Body of pancreas (tissue), 4 donors: ENCODE results near the gene ADCY9. TPM values are rescaled to one million over a fixed set of nuclear protein-coding genes. Genes with fewer than 3 reads are reported as not detected.
A peak's percentile ranks its signal among the peaks of the same experiment; 100 is the strongest.
"Not testable (repeated sequence)": the region's sequence is repeated elsewhere in the genome, so short reads cannot be mapped to it uniquely, and the experiment has no call there.

Source experiments
- ATAC-seq: fragments of 150-250 bp; one replicate; pipeline ENCODE4 v1.9.1; 2016
- DNase-seq, 4 donors: peaks; one replicate each; pipeline ENCODE4 v3.0.0-alpha.2; 2019
- H3K27ac ChIP-seq, 4 donors: fragments of 200-600 bp; sonication (generic); 1 replicate in 3 of 4; 2 replicates in 1 of 4; pipeline versions ENCODE4 v1.5.1 to v1.6.1; 2016 to 2019; ENCODE audit warnings: mild to moderate bottlenecking in 1 of 4, mixed read lengths in 1 of 4, moderate library complexity in 1 of 4
- H3K27me3 ChIP-seq, 2 donors: fragments of 200-600 bp; sonication (generic); one replicate each; pipeline ENCODE4 v1.6.0; 2016; ENCODE audit warnings: mild to moderate bottlenecking in 1 of 2
- H3K36me3 ChIP-seq, 2 donors: fragments of 200-600 bp; sonication (generic); replicated peaks in 1 of 2; 2 replicates each; pipeline ENCODE4 v1.5.1; 2016; ENCODE audit warnings: low read depth in 2 of 2; ENCODE audit not compliant: insufficient read depth in 1 of 2
- H3K4me1 ChIP-seq: fragments of 200-600 bp; sonication (generic); one replicate; pipeline ENCODE4 v1.6.0; 2016
- H3K4me3 ChIP-seq, 2 donors: fragments of 200-600 bp; sonication (generic); 1 replicate in 1 of 2; 2 replicates in 1 of 2; pipeline ENCODE4 v1.5.1; 2016 to 2019
- H3K9me3 ChIP-seq, 3 donors: fragments of 200-600 bp; sonication (generic); 1 replicate in 2 of 3; 2 replicates in 1 of 3; pipeline ENCODE4 v1.5.1; 2016
- POLR2A ChIP-seq, 3 donors: fragments of 450-650 bp; IDR thresholded peaks; one replicate each; pipeline ENCODE4 v1.6.1; 2016; ENCODE audit warnings: antibody characterized with exemption in 3 of 3, mild to moderate bottlenecking in 2 of 3
- WGBS, 2 donors: methylation state at CpG; one replicate each; pipeline ENCODE4 v1.1.5; 2017; 5-methylcytosine and 5-hydroxymethylcytosine counted together
- intact Hi-C: fragments of 100-400 bp; cut with DNase I; formaldehyde crosslinking; loops from one replicate; pipeline ENCODE4 v1.15.1; 2023
- total RNA-seq, 2 donors: library from RNA; depleted of rRNA; stranded (reverse); fragments of >200 nt; gene quantifications; one replicate each; pipeline ENCODE4 v1.1.0, GENCODE V29; 2016
- TF ChIP-seq, protein P1 (sequence below), 7 experiments: fragments of 450-650 bp in 4 of 7; fragments of 200-600 bp in 3 of 7; sonication (generic) in 3 of 7; IDR thresholded peaks; one replicate each; pipeline ENCODE4 v1.5.1; 2016 to 2019; ENCODE audit warnings: antibody characterized with exemption in 7 of 7

ADCY9 gene
- total RNA-seq, 2 donors from 2014 or later = 22.4 to 29.1 TPM

DNA sequence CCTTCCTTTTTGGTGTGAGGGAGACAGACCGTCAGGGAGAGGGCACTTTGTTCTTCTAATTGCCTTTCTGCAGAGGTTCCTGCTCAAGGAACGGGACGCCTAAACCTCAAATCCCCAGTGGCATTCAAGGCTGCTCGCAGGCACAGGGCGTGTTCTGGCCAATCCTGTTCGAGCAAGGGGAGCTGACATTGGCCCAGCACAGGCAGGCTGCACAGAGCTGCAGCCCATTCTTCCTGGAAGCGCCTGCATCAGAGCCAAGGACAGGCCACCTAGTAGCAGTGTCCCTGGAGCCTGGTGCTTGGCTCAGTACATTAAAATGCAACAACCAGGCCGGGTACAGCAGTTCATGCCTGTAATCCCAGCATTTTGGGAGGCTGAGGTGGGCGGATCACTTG lies 163.5 kb downstream of the ADCY9 start:
- Histone ChIP-seq H3K27me3 (no peaks in the 10 kb centered on the region), H3K4me3 (no peak overlapping the region), H3K27ac (peak overlapping the region in 1 of 4 donors; percentile 5), H3K9me3 (no peaks in the 10 kb centered on the region), H3K4me1 (no peaks in the 10 kb centered on the region), H3K36me3 (no peaks in the 10 kb centered on the region)
- no peak for TF ChIP-seq POLR2A (IDR thresholded peaks at IDR 0.05)
- TF ChIP-seq, protein P1, sequence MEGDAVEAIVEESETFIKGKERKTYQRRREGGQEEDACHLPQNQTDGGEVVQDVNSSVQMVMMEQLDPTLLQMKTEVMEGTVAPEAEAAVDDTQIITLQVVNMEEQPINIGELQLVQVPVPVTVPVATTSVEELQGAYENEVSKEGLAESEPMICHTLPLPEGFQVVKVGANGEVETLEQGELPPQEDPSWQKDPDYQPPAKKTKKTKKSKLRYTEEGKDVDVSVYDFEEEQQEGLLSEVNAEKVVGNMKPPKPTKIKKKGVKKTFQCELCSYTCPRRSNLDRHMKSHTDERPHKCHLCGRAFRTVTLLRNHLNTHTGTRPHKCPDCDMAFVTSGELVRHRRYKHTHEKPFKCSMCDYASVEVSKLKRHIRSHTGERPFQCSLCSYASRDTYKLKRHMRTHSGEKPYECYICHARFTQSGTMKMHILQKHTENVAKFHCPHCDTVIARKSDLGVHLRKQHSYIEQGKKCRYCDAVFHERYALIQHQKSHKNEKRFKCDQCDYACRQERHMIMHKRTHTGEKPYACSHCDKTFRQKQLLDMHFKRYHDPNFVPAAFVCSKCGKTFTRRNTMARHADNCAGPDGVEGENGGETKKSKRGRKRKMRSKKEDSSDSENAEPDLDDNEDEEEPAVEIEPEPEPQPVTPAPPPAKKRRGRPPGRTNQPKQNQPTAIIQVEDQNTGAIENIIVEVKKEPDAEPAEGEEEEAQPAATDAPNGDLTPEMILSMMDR (IDR thresholded peaks at IDR 0.05) = no peak
- intact Hi-C loops = no loop called here
- DNase-seq (peak; percentile 32 to 62 (median 47)), ATAC-seq (peak; percentile 72)
- WGBS, 2 donors = 63 to 72% methylated on average over 8 to 9 of the region's 9 CpGs

DNA sequence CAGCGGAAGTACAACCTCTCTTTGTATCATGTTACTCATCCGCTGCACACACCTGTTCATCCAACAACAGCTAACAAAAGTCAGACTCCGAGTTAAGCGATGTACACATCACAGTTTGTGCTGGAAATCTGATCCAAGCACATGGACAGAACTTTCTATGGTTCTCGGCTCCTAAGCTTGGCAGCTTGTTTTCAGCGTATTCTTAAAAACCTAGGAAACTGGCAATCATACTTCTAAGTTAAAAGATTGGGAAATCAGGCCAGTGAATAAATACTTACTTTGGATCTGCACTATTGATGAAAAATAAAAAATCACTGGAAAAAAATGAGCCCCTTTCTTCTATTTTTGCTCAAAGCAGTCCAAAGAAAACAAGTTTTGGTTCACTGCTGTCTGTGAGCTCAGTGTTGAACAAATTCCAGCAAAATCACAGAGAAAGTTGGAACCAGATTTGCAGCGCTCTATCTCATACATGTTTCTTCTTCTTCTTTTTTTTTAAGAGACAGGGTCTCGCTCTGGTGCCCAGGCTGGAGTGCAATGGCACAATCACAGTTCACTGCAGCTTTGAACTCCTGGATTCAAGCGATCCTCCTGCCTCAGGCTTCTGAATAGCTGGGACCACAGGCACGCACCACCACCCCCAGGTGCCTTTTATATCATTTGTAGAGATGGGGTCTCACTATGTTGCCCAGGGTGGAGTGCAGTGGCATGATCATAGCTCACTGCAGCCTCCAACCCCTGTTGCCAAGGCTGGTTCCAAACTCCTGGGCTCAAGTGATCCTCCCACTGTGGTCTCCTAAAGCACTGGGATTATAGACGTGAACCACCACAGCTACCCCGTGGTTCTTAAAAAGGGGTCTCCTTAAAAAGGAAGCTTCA lies 164.1 kb downstream of the ADCY9 start:
- Histone ChIP-seq H3K9me3 (no peaks in the 10 kb centered on the region), H3K27ac (peak overlapping the region in 1 of 4 donors; percentile 5), H3K36me3 (no peaks in the 10 kb centered on the region), H3K4me1 (no peaks in the 10 kb centered on the region), H3K27me3 (no peaks in the 10 kb centered on the region), H3K4me3 (no peak overlapping the region)
- TF ChIP-seq POLR2A (IDR thresholded peaks at IDR 0.05) = no peak
- TF ChIP-seq, protein P1 (IDR thresholded peaks at IDR 0.05) = no peak
- ATAC-seq (no peak), DNase-seq (no peak)
- intact Hi-C loops = no loop called here
- WGBS, 2 donors = 80 to 83% methylated on average over 12 of the region's 12 CpGs

DNA sequence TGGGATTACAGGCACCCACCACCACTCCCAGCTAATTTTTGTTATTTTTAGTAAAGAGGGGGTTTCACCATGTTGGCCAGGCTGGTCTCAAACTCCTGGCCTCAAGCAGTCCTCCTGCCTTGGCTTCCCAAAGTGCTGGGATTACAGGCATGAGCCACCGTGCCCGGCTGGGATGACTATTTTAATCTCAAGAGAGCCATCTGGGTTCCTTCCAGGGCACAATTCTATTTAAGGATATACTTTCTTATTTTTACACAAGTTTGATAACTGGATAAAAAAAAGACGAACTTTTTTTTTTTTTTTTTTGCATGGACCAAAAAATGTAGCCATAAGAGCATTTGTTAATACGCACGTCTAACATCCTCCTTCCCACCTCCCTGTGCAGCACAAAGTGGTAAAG lies 164.9 kb downstream of the ADCY9 start:
- H3K36me3 ChIP-seq, intact Hi-C loops, H3K9me3 ChIP-seq, H3K4me1 ChIP-seq, DNase-seq, H3K27ac ChIP-seq, ATAC-seq, H3K27me3 ChIP-seq, H3K4me3 ChIP-seq: not testable (repeated sequence)
- WGBS, 2 donors = 81 to 83% methylated on average over 5 of the region's 5 CpGs

DNA sequence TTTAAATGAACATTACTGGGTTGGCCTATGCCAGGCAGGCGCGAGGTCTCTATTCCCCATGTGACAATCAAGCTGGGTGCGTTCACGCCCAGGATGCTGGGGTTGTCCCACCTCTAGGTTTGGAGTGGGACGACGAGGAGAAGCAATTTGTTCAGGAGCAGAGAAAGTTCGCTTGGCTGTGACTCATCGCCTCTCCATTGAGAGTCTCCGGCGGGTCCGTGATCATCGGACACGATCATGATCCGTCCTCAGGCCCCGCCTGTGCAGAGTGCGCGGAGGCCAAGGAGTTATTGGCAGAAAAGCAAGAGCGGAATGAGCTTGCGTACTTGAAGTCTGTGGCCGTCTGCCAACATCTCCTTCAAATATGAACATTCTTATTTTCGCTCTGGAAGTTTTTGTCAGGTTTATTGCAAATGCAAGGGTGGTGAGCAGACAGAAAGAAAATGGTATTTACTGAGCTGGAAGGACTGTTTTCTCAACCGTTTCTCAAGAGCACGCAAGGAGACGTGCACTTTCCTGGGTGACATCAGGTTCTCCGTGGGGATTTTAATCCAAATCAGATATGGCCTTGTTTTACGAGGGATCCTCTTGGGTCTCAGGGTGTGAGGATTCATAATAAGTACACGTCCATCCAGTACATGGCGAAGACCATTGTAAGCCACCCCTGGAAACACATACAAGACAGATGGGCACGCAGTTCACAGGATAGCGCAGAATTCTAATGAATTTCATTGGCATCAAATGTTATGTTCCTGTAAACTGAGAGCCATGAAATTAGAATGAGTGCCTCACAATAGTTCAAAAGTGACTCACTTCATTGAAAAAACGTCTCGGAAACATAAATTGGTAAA lies 165.7 kb downstream of the ADCY9 start:
- intact Hi-C loops = no loop called here
- ATAC-seq (peak; percentile 55), DNase-seq (peak; percentile 43 to 68 (median 58))
- TF ChIP-seq, protein P1 (IDR thresholded peaks at IDR 0.05) = no peak
- no peak for TF ChIP-seq POLR2A (IDR thresholded peaks at IDR 0.05)
- Histone ChIP-seq H3K27ac (peak overlapping the region in 2 of 4 donors; percentile 19 to 56), H3K9me3 (no peaks in the 10 kb centered on the region), H3K36me3 (no peaks in the 10 kb centered on the region), H3K4me1 (no peaks in the 10 kb centered on the region), H3K27me3 (no peaks in the 10 kb centered on the region), H3K4me3 (no peak overlapping the region)
- WGBS, 2 donors = 78 to 81% methylated on average over 27 to 32 of the region's 32 CpGs

DNA sequence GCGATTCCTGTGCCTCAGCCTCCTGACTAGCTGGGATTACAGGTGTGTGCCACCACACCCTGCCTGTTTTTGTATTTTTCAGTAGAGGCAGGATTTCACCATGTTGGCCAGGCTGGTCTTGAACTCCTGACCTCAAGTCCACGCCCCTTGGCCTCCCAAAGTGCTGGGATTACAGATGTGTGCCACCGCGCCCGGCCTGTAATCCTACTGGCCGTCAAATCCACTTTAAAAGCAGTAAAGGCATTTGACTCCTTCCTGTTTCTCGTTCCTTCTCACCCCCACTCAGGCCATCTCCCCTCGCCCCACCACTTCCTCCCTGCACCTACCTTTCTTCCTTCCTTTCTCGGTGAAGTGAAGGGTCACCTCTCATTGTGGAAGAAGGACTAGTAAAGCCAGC lies 166.3 kb downstream of the ADCY9 start:
- WGBS, 2 donors = 74 to 84% methylated on average over 9 of the region's 9 CpGs
- Histone ChIP-seq H3K9me3 (no peaks in the 10 kb centered on the region), H3K4me3 (no peak overlapping the region), H3K27ac (peak overlapping the region in 2 of 4 donors; percentile 19 to 56), H3K27me3 (no peaks in the 10 kb centered on the region), H3K4me1 (no peaks in the 10 kb centered on the region), H3K36me3 (no peaks in the 10 kb centered on the region)
- DNase-seq (no peak), ATAC-seq (no peak)
- intact Hi-C loops = no loop called here
- TF ChIP-seq POLR2A (IDR thresholded peaks at IDR 0.05) = no peak
- TF ChIP-seq, protein P1 (IDR thresholded peaks at IDR 0.05) = no peak
